ENCODE data around the gene WDR70.
"Not testable (repeated sequence)": the region's sequence is repeated elsewhere in the genome, so short reads cannot be mapped to it uniquely, and the experiment has no call there.

DNA sequence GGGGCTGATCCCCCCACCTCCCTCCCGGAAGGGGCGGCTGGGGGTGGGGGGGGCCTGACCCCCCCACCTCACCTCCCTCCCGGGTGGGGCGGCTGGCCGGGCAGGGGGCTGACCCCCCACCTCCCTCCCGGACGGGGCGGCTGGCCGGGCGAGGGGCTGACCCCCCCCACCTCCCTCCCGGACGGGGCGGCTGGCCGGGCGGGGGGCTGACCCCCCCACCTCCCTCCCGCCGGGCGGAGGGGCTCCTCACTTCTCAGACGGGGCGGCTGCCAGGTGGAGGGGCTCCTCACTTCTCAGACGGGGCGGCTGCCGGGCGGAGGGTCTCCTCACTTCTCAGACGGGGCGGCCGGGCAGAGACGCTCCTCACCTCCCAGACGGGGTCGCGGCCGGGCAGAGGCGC is 36.3 kb downstream of the WDR70 start:
- not testable (repeated sequence) for TF ChIP-seq YY1 (IDR thresholded peaks at IDR 0.05; ENCODE audit: low read depth, low read length); POLR2AphosphoS5 (IDR thresholded peaks at IDR 0.05; ENCODE audit: low read depth, low read length); CTCF (IDR thresholded peaks at IDR 0.05; ENCODE audit: control extremely low read depth in 1 of 3, insufficient read depth in 1 of 3, low read depth in 1 of 3, low read length in 3 of 3); FOSL1 (IDR thresholded peaks at IDR 0.05; ENCODE audit: insufficient read depth, low read depth, low read length); BCL11A (IDR thresholded peaks at IDR 0.05; ENCODE audit: low read depth in 2 of 2, low read length in 2 of 2); SIN3A (conservative IDR thresholded peaks at IDR 0.05 in 1 of 2, IDR thresholded peaks at IDR 0.05 in 1 of 2; ENCODE audit: low read depth in 1 of 2, low read length in 2 of 2); EZH2 (IDR thresholded peaks at IDR 0.05; ENCODE audit: low read depth, low read length, severe bottlenecking); SP4 (IDR thresholded peaks at IDR 0.05; ENCODE audit: low read length); NRF1 (IDR thresholded peaks at IDR 0.05; ENCODE audit: low read depth, low read length); PHF8 (conservative IDR thresholded peaks at IDR 0.05; ENCODE audit: low read depth, low read length)
